ENCODE measurements around the gene MYMX. TPM values are rescaled to one million over a fixed set of nuclear protein-coding genes. Genes with fewer than 3 reads are reported as not detected.

MYMX gene
- total RNA-seq, 3 donors from 2014 or later = 0.88 to 3.4 (median 2.9) TPM

DNA sequence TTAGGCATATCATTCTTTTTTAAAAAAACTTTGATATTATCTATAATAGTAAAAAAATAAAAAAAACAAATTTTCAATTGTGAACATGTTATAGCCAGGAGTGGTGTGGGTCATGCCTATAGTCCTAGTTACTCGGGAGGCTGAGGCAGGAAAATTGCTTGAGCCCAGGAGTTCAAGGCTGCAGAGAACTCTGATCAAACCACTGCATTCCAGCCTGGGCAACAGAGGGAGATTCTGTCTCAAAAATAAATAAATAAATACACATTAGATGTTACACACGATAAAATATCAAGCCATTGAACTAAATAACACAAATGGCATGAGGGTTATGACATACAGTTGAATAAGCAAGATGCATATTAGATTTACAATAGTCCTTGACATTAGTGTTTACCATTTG, 27.9 kb upstream of the MYMX start:
- no peak for DNase-seq (ENCODE audit: low spot score in 2 of 2)
- intact Hi-C loops (cut with DNase I; ENCODE audit: low total_unique reads) = no loop called here
- Histone ChIP-seq H3K27ac (no peak overlapping the region), H3K4me1 (no peaks in the 10 kb centered on the region), H3K9me3 (no peaks in the 10 kb centered on the region), H3K4me3 (no peak overlapping the region), H3K36me3 (no peaks in the 10 kb centered on the region), H3K27me3 (no peaks in the 10 kb centered on the region)
- TF ChIP-seq CTCF (IDR thresholded peaks at IDR 0.05) = no peak
- TF ChIP-seq POLR2AphosphoS5 (IDR thresholded peaks at IDR 0.05) = no peak
- TF ChIP-seq POLR2A (IDR thresholded peaks at IDR 0.05) = no peak

DNA sequence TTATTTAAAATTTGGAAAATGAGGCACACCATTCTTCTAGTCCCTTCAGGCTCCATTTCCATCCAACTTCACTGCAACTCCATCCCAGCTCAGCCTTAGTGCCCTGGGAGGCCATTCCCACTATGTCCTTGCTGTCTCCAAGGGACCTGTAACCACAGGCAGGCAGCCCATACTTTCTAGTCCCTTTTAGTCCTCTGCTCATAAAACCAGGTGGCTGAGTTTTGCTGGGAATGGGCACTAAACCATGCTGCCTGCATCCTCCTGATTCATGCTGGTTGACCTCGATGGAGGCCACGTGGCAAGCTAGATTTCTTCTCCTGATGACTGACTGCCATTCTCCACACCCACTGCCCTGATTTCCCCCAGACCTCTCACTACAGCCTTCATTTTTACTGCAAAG, 27.5 kb upstream of the MYMX start:
- Histone ChIP-seq H3K27ac (no peak overlapping the region), H3K4me3 (no peak overlapping the region), H3K9me3 (no peaks in the 10 kb centered on the region), H3K4me1 (no peaks in the 10 kb centered on the region), H3K36me3 (no peaks in the 10 kb centered on the region), H3K27me3 (no peaks in the 10 kb centered on the region)
- DNase-seq (ENCODE audit: low spot score in 2 of 2) = no peak
- TF ChIP-seq POLR2AphosphoS5 (IDR thresholded peaks at IDR 0.05) (no peak), CTCF (IDR thresholded peaks at IDR 0.05) (no peak), POLR2A (IDR thresholded peaks at IDR 0.05) (no peak)
- intact Hi-C loops (cut with DNase I; ENCODE audit: low total_unique reads) = no loop called here

DNA sequence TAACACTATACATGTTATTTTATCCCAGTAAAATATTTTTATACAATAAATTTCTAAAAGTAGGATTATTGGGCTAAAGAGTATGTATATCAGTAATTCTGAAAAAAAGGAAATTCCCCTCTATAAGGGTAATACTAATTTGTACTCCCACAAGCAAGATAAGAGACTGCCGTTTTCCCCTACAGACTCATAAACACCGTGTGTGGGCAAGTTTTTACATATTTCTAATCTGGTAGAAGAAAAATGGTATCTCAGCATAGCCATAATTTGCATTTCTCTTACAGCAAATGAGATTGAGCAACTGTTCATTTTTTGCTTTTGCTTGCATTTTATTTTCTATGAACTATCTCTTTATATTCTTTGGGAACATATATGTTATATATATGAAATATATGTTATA, 26.0 kb upstream of the MYMX start:
- no peak overlapping the region for H3K27ac ChIP-seq
- no peaks in the 10 kb centered on the region for H3K4me1 ChIP-seq
- intact Hi-C loops (cut with DNase I; ENCODE audit: low total_unique reads) = no loop called here
- DNase-seq (ENCODE audit: low spot score in 2 of 2) = no peak
- no peaks in the 10 kb centered on the region for H3K36me3 ChIP-seq
- TF ChIP-seq POLR2A (IDR thresholded peaks at IDR 0.05) (no peak), POLR2AphosphoS5 (IDR thresholded peaks at IDR 0.05) (no peak), CTCF (IDR thresholded peaks at IDR 0.05) (no peak)
- no peaks in the 10 kb centered on the region for H3K9me3 ChIP-seq
- no peak overlapping the region for H3K4me3 ChIP-seq
- H3K27me3 ChIP-seq = no peaks in the 10 kb centered on the region

DNA sequence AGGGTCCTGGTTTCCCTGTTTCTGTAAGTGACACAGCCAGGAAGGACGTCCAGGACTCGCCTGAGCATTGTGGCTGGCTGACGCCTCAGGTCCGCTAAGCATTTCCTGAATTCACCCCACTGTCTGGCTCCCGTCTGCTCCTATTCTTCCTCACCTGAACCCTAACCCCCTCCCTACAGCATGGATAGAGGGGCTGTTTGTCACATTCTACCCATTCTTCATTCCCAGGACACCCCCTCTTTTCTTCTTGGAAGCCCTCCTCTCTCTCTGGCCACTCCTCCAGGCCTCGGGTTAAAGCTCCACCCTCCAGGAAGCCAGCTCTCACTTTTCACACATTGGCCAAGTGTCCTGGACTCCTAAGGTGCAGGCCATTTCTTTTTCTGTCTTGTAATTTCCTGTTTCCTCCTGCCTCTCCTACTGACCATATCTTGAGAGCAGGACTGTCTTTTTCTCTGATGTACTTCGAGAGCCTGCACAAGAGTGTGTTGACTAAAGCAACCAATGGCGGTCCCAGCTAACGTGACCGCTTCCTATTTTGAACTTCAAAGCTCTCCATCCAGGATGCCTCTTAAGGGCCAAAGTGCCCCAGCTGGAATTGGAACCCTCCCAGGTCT, 24.2 kb upstream of the MYMX start:
- peak overlapping the region in 2 of 3 donors; percentile 1 to 22 for H3K4me3 ChIP-seq
- H3K27ac ChIP-seq = peak overlapping the region in 1 of 2 donors; percentile 55
- intact Hi-C loops (cut with DNase I; ENCODE audit: low total_unique reads) = no loop called here

More for the DNA sequence above, 24.2 kb upstream of the MYMX start:
- DNase-seq (ENCODE audit: low spot score in 2 of 2) = no peak
- no peaks in the 10 kb centered on the region for H3K9me3 ChIP-seq
- no peak for TF ChIP-seq POLR2A (IDR thresholded peaks at IDR 0.05)
- TF ChIP-seq CTCF (IDR thresholded peaks at IDR 0.05) = no peak
- TF ChIP-seq POLR2AphosphoS5 (IDR thresholded peaks at IDR 0.05) = no peak
- H3K27me3 ChIP-seq = no peaks in the 10 kb centered on the region
- H3K36me3 ChIP-seq = no peaks in the 10 kb centered on the region
- no peaks in the 10 kb centered on the region for H3K4me1 ChIP-seq
